GM18951 (cell line): ENCODE results near the gene MTHFD1.

Experiments used
- POLR2A ChIP-seq: IDR thresholded peaks from 4 replicates; pipeline ENCODE4 v1.6.1; 2011; ENCODE audit warnings: mild to moderate bottlenecking; ENCODE audit not compliant: insufficient read length, insufficient read depth; ENCODE audit errors: extremely low read depth
- in situ Hi-C: fragments of 300-500 bp; cut with MboI; formaldehyde crosslinking; loops from one replicate; pipeline ENCODE4 v1.12.0; 2022; ENCODE audit warnings: low sequenced_read_pairs, mixed read lengths, inconsistent platforms; ENCODE audit not compliant: unreplicated experiment

MTHFD1 gene

GRCh38 chr14:64444984-64445845 lies 57.1 kb downstream of the MTHFD1 start:
- peak; percentile 49 for TF ChIP-seq POLR2A
- in situ Hi-C loops: no loop called here

DNA sequence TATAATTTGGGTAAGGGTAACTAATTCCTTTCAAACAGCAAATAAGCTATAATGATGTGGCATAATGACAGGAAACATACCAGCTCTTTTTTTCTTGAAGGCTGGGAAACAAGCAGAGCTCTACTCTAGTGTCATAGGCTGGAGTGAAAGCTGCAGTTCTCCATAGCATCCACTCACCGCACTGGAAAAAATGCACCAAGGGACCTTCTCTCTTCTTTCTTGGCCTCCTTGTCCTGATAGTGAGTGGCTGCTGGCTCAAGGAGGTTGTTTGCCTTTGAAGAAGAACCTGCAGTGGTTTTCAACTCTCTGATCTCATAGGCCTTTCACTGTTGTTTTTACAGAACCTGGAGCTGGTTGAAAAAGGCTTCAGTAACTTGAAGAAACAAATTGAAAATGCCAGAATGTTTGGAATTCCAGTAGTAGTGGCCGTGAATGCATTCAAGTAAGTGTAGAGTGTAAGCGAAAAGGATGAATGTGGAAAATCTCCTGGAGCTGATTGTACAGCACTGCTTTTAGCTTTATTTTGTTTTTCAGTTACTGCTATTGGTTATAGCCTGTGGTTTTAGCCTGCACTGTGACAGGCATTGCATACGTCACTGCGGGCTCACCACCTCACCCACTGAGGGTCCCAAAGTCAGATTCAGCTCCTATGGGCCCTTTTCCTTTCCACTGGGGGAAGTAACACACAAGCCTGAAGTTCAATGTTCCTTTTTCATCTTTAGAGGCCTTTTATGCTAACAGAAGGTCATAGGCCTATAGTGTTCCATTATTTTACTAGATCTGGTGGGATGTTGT lies 59.9 kb downstream of the MTHFD1 start:
- in situ Hi-C loops: no loop called here

GRCh38 chr14:64450255-64450654 lies 62.1 kb downstream of the MTHFD1 start:
- in situ Hi-C loops: no loop called here
- no peak for TF ChIP-seq POLR2A

More for the DNA sequence above, 59.9 kb downstream of the MTHFD1 start:
- TF ChIP-seq POLR2A: no peak

- in situ Hi-C loops: no loop called here
- no peak for TF ChIP-seq POLR2A
Measured at GRCh38 chr14:64454671-64455070, 66.5 kb downstream of the MTHFD1 start.

GRCh38 chr14:64459405-64460136 lies 71.4 kb downstream of the MTHFD1 start:
- in situ Hi-C loops: no loop called here
- TF ChIP-seq POLR2A: no peak

DNA sequence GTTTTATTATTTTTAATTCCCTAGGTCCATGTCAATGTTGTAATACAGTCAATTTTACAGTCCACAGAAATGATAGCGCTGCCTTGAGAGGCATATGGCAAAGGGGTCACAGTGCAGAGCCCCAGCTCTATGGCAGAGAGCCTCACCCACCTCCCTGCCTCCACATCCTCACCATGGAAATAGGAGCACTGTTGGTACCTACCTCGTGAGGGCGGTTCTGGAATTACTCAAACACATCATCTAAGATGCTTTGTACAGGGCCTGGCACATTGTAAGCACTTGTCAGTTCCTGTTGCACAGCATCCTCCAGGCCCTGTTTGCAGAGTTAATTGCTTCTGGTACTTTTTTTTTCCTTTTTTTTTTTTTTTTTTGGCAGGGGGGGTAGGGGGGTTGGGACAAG lies 73.1 kb downstream of the MTHFD1 start:
- TF ChIP-seq POLR2A: no peak

DNA sequence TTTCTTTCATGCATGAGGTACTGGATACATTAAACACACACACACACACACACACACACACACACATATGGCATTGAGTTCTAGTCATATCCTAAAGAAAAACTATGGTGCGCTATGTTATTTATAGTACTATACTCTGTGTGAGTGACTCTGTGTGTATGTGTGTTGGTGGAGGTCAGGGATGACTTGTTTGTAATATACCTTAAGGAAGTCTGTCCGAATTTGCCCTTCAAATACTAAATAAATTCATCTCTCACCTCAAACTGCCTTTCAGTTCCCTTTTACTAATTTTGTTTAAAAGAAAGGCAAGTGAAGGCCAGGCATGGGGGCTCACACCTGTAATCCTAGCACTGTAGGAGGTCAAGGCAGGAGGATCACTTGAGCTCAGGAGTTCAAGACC lies 75.0 kb downstream of the MTHFD1 start:
- in situ Hi-C loops: no loop called here
- no peak for TF ChIP-seq POLR2A

More for the DNA sequence above, 73.1 kb downstream of the MTHFD1 start:
- in situ Hi-C loops: no loop called here

DNA sequence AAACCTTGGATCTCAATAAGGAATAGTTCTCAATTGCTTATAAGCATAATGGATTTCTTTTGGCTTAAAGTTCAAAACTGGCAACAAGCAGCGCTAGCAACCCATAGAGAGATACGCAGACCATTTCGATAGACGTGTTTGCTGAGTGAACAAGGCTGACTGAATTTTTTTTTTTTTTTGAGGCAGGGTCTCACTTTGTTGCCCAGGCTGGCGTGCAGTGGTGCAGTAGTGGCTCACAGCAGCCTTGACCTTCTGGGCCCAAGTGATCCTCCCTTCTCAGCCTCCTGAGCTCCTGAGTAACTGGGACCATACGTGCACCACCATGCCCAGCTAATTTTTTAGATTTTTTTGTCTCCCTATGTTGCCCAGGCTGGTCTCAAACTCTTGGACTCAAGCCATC lies 75.7 kb downstream of the MTHFD1 start:
- in situ Hi-C loops: no loop called here

DNA sequence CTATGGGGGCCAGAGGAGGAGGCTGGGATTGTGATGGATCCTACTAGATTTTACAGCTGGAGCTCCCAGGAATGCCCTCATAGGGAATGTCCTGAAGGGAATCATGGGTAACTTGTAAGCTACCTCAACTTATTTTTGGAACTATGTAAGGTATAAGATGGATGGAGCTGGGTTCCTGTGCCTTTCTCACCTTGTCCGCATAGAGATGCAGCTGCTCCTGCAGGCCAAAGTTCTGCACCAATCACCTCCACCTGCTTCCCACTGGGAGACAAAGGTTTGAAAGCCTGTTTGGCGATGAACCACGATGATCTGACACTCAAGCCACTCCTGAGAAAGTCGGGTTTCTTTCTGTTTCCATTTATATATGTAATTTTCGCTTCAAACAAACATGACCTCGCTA lies 76.5 kb downstream of the MTHFD1 start:
- in situ Hi-C loops: no loop called here
- TF ChIP-seq POLR2A: no peak

More for the DNA sequence above, 75.7 kb downstream of the MTHFD1 start:
- TF ChIP-seq POLR2A: no peak

DNA sequence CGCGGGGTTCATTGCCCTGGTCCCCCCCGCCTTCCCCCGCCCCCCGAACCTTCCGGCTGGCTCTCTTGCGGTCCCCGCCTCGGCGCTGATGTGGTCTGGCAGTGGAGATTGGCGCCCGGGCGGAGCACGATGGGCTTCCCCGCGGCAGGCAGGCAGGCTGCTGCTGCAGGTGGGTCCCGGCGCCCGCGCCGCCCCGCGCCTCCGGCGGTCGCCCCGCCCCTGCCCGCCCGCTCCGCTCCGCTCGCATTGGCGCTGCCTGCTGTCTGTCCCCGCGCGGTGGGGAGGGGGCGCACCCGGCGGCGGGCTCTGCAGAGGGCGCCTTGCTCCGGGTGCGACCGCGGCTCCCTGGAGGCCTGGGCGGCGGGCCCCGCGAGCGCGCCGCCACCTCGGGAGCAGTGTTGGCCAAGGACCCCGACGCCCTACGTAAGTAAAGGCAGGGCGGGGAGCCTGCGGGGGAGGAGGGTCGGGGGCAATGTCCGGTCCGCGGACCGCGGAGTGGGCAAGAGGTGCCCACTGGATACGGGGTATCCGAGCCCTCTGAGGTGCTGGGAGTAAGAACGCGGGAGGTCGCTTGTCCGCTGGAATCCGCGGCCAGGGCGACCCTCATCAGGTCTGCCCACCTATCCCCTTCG lies 77.2 kb downstream of the MTHFD1 start, which contains the start of gene AKAP5:
TSS of gene AKAP5 (plus strand) at position 309 of the 632 bp plus-strand sequence. CDS start 2,896 bp downstream, outside the sequence.
- in situ Hi-C loops: no loop called here
- peak; percentile 62 for TF ChIP-seq POLR2A

DNA sequence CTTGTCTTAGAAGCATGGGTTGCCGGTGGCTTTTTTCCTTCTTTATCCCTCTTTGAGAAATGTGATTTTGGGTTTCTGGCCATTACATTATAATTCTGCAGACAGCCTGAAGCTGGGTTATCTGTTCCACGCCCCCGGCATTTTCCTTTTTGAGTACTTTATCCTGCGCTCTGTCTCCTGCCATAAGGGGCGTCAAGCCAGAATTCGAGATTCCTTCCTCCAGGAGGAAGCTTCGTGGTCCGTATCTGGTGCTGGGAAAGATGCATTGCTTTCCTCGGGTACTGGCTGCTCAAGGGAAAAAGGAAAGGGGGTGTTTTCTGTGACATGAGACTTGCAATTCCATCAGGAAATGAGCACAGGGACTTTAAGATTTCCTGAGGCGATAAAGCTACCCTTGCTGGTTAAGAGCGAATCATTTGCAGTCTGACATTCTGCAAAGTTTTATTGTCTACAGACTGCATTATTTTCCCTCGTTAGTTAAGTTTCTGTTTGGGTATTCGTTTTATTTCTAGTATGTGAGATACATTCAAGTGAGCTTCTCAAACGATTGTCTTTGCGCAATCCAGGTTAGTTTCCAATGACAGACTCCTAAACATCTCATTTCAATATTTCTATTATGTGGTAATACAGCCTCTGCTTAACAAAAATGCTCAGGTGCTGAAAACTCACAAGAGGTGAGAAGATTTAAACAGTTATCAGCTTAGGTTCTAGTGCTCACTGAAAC lies 77.8 kb downstream of the MTHFD1 start:
- in situ Hi-C loops: no loop called here
- no peak for TF ChIP-seq POLR2A

DNA sequence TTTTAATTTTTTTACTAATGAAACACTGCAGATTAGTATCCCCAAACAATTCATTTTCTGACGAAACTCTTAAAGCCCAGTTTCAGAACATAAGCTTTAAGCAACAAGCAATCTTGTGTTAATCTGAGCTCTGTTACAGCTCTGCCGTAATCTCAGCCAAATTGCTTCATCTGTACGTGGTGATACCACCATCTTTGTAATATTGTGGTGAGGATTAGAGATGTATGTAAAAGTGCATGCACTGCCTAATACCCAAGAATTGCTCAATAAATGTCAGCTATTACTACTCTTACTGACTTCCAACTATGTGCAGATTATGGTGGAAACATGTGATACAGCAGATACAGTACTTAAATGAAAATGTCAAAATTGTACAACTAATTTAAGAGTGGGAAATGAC lies 78.9 kb downstream of the MTHFD1 start:
- in situ Hi-C loops: no loop called here
- no peak for TF ChIP-seq POLR2A

- no peak for TF ChIP-seq POLR2A
- in situ Hi-C loops: no loop called here
Measured at GRCh38 chr14:64467566-64467965, 79.4 kb downstream of the MTHFD1 start.
